ENCODE measurements around the gene NUP58. TPM values are rescaled to one million over a fixed set of nuclear protein-coding genes. Genes with fewer than 3 reads are reported as not detected.

Gene NUP58
- total RNA-seq, 1 experiment from 2014 or later: 41.0 TPM

- Mint-ChIP-seq H3K27ac (ENCODE audit: unreplicated experiment) (no peak overlapping the region), H3K9me3 (ENCODE audit: low read depth, unreplicated experiment) (no peaks in the 10 kb centered on the region), H3K4me3 (ENCODE audit: low read depth, unreplicated experiment) (no peak overlapping the region), H3K27me3 (ENCODE audit: unreplicated experiment) (no peaks in the 10 kb centered on the region), H3K36me3 (ENCODE audit: insufficient read depth, unreplicated experiment) (no peaks in the 10 kb centered on the region), H3K4me1 (ENCODE audit: low read depth, unreplicated experiment) (no peaks in the 10 kb centered on the region)
- no peak for TF ChIP-seq CTCF (IDR thresholded peaks at IDR 0.05; ENCODE audit: unreplicated experiment)
- intact Hi-C loops (cut with micrococcal nuclease; ENCODE audit: unreplicated experiment): no loop called here
- BruUV-seq (replicated peaks): no TSS peak
- CTCF ChIA-PET: no interaction called here
- DNase-seq: no peak
Measured at GRCh38 chr13:25345576-25345975, 44.2 kb downstream of the NUP58 start.

GRCh38 chr13:25347151-25347550 lies 45.7 kb downstream of the NUP58 start:
- no peak for TF ChIP-seq CTCF (IDR thresholded peaks at IDR 0.05; ENCODE audit: unreplicated experiment)
- no peak overlapping the region for H3K27ac Mint-ChIP-seq (ENCODE audit: unreplicated experiment)
- no peaks in the 10 kb centered on the region for H3K9me3 Mint-ChIP-seq (ENCODE audit: low read depth, unreplicated experiment)
- H3K36me3 Mint-ChIP-seq (ENCODE audit: insufficient read depth, unreplicated experiment): no peaks in the 10 kb centered on the region
- DNase-seq: no peak
- no TSS peak for BruUV-seq (replicated peaks)
- no peaks in the 10 kb centered on the region for H3K4me1 Mint-ChIP-seq (ENCODE audit: low read depth, unreplicated experiment)
- CTCF ChIA-PET: no interaction called here
- H3K27me3 Mint-ChIP-seq (ENCODE audit: unreplicated experiment): peaks cover 11% of the 10 kb centered on the region
- H3K4me3 Mint-ChIP-seq (ENCODE audit: low read depth, unreplicated experiment): no peak overlapping the region
- intact Hi-C loops (cut with micrococcal nuclease; ENCODE audit: unreplicated experiment): no loop called here

GRCh38 chr13:25351404-25351803 lies 50.0 kb downstream of the NUP58 start:
- DNase-seq: no peak
- no TSS peak for BruUV-seq (replicated peaks)
- Mint-ChIP-seq H3K27me3 (ENCODE audit: unreplicated experiment) (peaks cover 53% of the 10 kb centered on the region), H3K27ac (ENCODE audit: unreplicated experiment) (no peak overlapping the region), H3K36me3 (ENCODE audit: insufficient read depth, unreplicated experiment) (no peaks in the 10 kb centered on the region), H3K4me3 (ENCODE audit: low read depth, unreplicated experiment) (no peak overlapping the region), H3K9me3 (ENCODE audit: low read depth, unreplicated experiment) (no peaks in the 10 kb centered on the region), H3K4me1 (ENCODE audit: low read depth, unreplicated experiment) (no peaks in the 10 kb centered on the region)
- CTCF ChIA-PET: no interaction called here
- intact Hi-C loops (cut with micrococcal nuclease; ENCODE audit: unreplicated experiment): no loop called here
- TF ChIP-seq CTCF (IDR thresholded peaks at IDR 0.05; ENCODE audit: unreplicated experiment): no peak

- peaks cover 61% of the 10 kb centered on the region for H3K27me3 Mint-ChIP-seq (ENCODE audit: unreplicated experiment)
- intact Hi-C loops (cut with micrococcal nuclease; ENCODE audit: unreplicated experiment): no loop called here
- no peak for TF ChIP-seq CTCF (IDR thresholded peaks at IDR 0.05; ENCODE audit: unreplicated experiment)
- no peak for DNase-seq
- H3K4me3 Mint-ChIP-seq (ENCODE audit: low read depth, unreplicated experiment): no peak overlapping the region
- CTCF ChIA-PET: no interaction called here
- no peaks in the 10 kb centered on the region for H3K4me1 Mint-ChIP-seq (ENCODE audit: low read depth, unreplicated experiment)
- BruUV-seq (replicated peaks): no TSS peak
- no peaks in the 10 kb centered on the region for H3K36me3 Mint-ChIP-seq (ENCODE audit: insufficient read depth, unreplicated experiment)
- no peak overlapping the region for H3K27ac Mint-ChIP-seq (ENCODE audit: unreplicated experiment)
- H3K9me3 Mint-ChIP-seq (ENCODE audit: low read depth, unreplicated experiment): no peaks in the 10 kb centered on the region
Measured at GRCh38 chr13:25352230-25352629, 50.8 kb downstream of the NUP58 start.

- no peak for DNase-seq
- no peak overlapping the region for H3K4me3 Mint-ChIP-seq (ENCODE audit: low read depth, unreplicated experiment)
- H3K27ac Mint-ChIP-seq (ENCODE audit: unreplicated experiment): no peak overlapping the region
- H3K4me1 Mint-ChIP-seq (ENCODE audit: low read depth, unreplicated experiment): no peaks in the 10 kb centered on the region
- no TSS peak for BruUV-seq (replicated peaks)
- peaks cover 66% of the 10 kb centered on the region for H3K27me3 Mint-ChIP-seq (ENCODE audit: unreplicated experiment)
- CTCF ChIA-PET: no interaction called here
- H3K9me3 Mint-ChIP-seq (ENCODE audit: low read depth, unreplicated experiment): no peaks in the 10 kb centered on the region
- intact Hi-C loops (cut with micrococcal nuclease; ENCODE audit: unreplicated experiment): no loop called here
- no peaks in the 10 kb centered on the region for H3K36me3 Mint-ChIP-seq (ENCODE audit: insufficient read depth, unreplicated experiment)
- TF ChIP-seq CTCF (IDR thresholded peaks at IDR 0.05; ENCODE audit: unreplicated experiment): no peak
Measured at GRCh38 chr13:25352806-25353205, 51.4 kb downstream of the NUP58 start.

Measured in Calu3 (cell line).